ENCODE results near the gene SPEM1. TPM values are rescaled to one million over a fixed set of nuclear protein-coding genes. Genes with fewer than 3 reads are reported as not detected.

SPEM1 gene
- total and polyA plus RNA-seq, 9 donors, result not detected

DNA sequence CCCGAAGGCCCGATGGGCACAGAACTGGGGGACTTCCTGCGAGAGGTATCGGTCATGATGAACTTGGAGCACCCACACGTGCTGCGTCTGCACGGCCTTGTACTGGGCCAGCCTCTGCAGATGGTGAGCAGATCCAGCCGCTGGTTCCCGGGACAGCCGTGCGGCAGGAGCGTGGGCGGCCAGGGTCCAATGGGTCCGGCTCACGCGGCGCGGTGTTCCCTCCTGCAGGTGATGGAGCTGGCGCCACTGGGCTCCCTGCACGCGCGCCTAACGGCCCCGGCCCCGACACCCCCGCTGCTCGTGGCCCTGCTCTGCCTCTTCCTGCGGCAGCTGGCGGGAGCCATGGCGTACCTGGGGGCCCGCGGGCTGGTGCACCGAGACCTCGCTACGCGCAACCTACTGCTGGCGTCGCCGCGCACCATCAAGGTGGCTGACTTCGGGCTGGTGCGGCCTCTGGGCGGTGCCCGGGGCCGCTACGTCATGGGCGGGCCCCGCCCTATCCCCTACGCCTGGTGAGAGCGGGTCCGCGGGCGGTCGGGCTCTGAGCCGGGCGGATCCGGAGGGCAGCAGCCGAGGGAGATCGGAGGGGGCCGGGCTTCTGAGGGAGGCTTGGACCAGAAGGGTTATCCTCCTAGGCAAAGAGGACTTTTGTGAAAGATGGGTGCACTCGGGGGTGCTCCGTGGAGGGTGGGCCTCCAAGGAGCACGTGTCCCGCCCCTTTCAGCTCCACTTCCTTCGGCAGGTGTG is 36.2 kb upstream of the SPEM1 start:
- no peak for TF ChIP-seq CTCF (IDR thresholded peaks at IDR 0.05)
- TF ChIP-seq EP300 (IDR thresholded peaks at IDR 0.05), result no peak
- no peak for TF ChIP-seq POLR2A (IDR thresholded peaks at IDR 0.05)
- H3K4me3 ChIP-seq, result peak overlapping the region; percentile 20
- peak in 4 of 5 donors; percentile 54 to 75 (median 62) for DNase-seq
- H3K27ac ChIP-seq, result peak overlapping the region in 1 of 2 donors; percentile 32
- H3K27me3 ChIP-seq, result no peaks in the 10 kb centered on the region
- intact Hi-C loops (cut with DNase I), result no loop called here
- H3K9me3 ChIP-seq, result no peaks in the 10 kb centered on the region
- WGBS, 3 donors, result 1 to 2% (median 1%) methylated on average over 35 to 65 of the region's 65 CpGs
- H3K36me3 ChIP-seq, result no peaks in the 10 kb centered on the region
- H3K4me1 ChIP-seq (ENCODE audit: insufficient read depth), result peaks cover 19% of the 10 kb centered on the region

DNA sequence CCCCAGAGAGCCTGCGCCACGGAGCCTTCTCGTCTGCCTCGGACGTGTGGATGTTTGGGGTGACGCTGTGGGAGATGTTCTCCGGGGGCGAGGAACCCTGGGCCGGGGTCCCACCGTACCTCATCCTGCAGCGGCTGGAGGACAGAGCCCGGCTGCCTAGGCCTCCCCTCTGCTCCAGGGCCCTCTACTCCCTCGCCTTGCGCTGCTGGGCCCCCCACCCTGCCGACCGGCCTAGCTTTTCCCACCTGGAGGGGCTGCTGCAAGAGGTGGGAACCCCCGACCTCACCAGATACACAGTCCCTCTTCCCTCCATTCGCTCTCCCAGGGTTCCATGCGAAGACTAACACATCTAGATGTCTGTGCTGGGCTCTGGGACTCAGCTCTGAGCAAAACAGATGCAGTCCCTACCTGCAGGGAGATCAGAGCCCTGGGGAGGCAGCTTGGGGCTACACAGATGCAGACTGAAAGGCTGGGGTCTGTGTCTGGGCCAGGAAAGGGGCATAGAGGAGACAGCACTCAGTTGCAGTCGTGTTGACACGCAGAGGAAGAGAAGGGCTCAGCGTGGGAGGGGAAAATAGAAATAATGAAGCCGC is 35.5 kb upstream of the SPEM1 start:
- TF ChIP-seq POLR2A (IDR thresholded peaks at IDR 0.05) (no peak), CTCF (IDR thresholded peaks at IDR 0.05) (no peak), EP300 (IDR thresholded peaks at IDR 0.05) (no peak)
- H3K36me3 ChIP-seq, result no peaks in the 10 kb centered on the region
- no peaks in the 10 kb centered on the region for H3K9me3 ChIP-seq
- H3K4me1 ChIP-seq (ENCODE audit: insufficient read depth), result peaks cover 19% of the 10 kb centered on the region
- 24 to 36% (median 33%) methylated on average over 23 of the region's 23 CpGs for WGBS, 3 donors
- intact Hi-C loops (cut with DNase I), result no loop called here
- DNase-seq, result no peak
- H3K27me3 ChIP-seq, result no peaks in the 10 kb centered on the region
- peak overlapping the region; percentile 20 for H3K4me3 ChIP-seq
- peak overlapping the region in 1 of 2 donors; percentile 32 for H3K27ac ChIP-seq

GRCh38 chr17:7388856-7389255 is 31.3 kb upstream of the SPEM1 start:
- no peaks in the 10 kb centered on the region for H3K36me3 ChIP-seq
- TF ChIP-seq POLR2A (IDR thresholded peaks at IDR 0.05) (no peak), CTCF (IDR thresholded peaks at IDR 0.05) (no peak), EP300 (IDR thresholded peaks at IDR 0.05) (no peak)
- intact Hi-C loops (cut with DNase I), result no loop called here

DNA sequence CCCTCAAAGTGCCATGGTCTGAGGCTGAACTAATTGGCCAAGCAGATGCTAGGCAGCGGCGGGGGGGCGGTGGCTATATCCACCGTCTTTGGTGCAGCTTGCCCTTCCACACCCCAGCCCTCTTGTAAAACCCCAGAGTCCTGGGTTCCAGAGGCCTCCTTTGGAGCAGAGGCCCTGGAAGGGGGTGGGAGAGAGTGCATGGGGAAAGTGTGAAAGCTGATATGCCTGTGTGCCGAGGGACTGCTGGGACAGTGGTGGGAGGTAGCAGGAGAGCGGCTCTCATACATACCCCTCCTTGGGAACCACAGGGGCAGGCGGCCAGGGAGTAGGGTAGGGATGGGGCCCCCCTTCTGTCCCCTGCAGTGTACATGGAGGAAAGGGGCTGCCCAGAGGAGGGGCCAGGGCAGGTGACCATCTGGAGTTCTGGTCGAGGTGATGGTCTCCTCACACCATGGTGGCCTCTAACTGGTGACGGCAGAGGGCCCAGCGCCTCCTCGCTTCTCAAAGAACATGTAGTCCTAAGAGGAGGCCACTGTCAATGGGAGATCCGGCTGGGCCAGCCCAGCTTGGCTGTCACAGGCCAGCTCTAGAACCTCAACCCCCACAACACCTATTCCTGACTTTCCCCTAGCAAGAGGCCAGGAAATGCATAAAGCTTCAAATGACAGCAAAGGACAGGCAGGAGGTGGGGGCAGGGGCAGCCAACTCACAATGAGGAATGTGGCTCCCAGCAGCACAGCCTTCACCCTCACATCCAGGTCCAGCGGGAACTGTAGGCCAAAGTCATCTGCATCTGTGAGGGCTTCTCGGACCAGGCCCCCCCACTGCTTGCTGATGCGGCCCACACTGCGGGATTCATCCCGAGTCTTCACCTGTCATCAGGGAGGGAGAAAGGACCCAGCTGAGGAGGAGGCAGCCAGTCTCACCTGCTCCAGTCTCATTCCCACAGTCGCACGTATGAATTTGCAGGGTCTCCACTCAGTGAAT is 29.9 kb upstream of the SPEM1 start:
- intact Hi-C loops (cut with DNase I), result no loop called here
- Histone ChIP-seq H3K36me3 (no peaks in the 10 kb centered on the region), H3K27ac (no peak overlapping the region), H3K9me3 (no peaks in the 10 kb centered on the region), H3K4me1 (ENCODE audit: insufficient read depth) (peaks cover 5% of the 10 kb centered on the region), H3K4me3 (no peak overlapping the region), H3K27me3 (no peaks in the 10 kb centered on the region)
- no peak for DNase-seq
- TF ChIP-seq CTCF (IDR thresholded peaks at IDR 0.05) (no peak), POLR2A (IDR thresholded peaks at IDR 0.05) (no peak), EP300 (IDR thresholded peaks at IDR 0.05) (no peak)
- 86 to 90% (median 86%) methylated on average over 19 of the region's 19 CpGs for WGBS, 3 donors

More at GRCh38 chr17:7388856-7389255, 31.3 kb upstream of the SPEM1 start:
- H3K9me3 ChIP-seq, result no peaks in the 10 kb centered on the region
- no peak overlapping the region for H3K4me3 ChIP-seq
- H3K27me3 ChIP-seq, result no peaks in the 10 kb centered on the region
- no peak for DNase-seq
- H3K27ac ChIP-seq, result no peak overlapping the region
- 90 to 92% (median 92%) methylated on average over 10 of the region's 10 CpGs for WGBS, 3 donors
- H3K4me1 ChIP-seq (ENCODE audit: insufficient read depth), result peaks cover 8% of the 10 kb centered on the region
